Measurements from ENCODE around the gene OR2B2.

- TF ChIP-seq CTCF (IDR thresholded peaks at IDR 0.05; ENCODE audit: poor library complexity): no peak
- no peak for TF ChIP-seq EZH2phosphoT487 (IDR thresholded peaks at IDR 0.05; ENCODE audit: low read depth, severe bottlenecking, unreplicated experiment)
- no peak for TF ChIP-seq EZH2 (IDR thresholded peaks at IDR 0.05; ENCODE audit: borderline replicate concordance)
These were observed 22.9 kb downstream of the OR2B2 start for GRCh38 chr6:27889275-27889627.

Measured in hepatocyte (in vitro differentiated cells).